ENCODE results near the gene GMDS.

DNA sequence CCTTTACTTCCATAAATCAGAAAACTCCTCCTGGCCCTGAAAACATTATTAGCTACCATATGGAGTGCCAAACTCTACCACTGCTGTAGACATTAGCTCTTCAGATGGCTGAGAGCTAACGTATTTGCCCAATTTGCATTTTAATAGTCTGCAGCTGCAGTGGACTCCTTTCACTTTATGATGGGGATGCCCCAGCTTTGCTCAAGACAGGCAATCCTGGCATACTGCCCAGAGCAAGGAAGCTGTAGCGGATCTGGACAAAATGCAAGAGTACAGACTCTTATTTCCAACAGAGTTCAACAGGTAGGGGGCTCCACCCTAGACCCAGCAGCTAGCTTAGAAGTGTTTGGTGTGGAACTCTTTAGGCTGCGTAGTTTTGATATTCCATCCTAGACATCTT is 389.0 kb downstream of the GMDS start:
- TF ChIP-seq, protein P1, sequence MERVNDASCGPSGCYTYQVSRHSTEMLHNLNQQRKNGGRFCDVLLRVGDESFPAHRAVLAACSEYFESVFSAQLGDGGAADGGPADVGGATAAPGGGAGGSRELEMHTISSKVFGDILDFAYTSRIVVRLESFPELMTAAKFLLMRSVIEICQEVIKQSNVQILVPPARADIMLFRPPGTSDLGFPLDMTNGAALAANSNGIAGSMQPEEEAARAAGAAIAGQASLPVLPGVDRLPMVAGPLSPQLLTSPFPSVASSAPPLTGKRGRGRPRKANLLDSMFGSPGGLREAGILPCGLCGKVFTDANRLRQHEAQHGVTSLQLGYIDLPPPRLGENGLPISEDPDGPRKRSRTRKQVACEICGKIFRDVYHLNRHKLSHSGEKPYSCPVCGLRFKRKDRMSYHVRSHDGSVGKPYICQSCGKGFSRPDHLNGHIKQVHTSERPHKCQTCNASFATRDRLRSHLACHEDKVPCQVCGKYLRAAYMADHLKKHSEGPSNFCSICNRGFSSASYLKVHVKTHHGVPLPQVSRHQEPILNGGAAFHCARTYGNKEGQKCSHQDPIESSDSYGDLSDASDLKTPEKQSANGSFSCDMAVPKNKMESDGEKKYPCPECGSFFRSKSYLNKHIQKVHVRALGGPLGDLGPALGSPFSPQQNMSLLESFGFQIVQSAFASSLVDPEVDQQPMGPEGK (CRISPR knock-in tag; IDR thresholded peaks at IDR 0.05; ENCODE audit: borderline replicate concordance) = no peak
- TF ChIP-seq, protein P2, sequence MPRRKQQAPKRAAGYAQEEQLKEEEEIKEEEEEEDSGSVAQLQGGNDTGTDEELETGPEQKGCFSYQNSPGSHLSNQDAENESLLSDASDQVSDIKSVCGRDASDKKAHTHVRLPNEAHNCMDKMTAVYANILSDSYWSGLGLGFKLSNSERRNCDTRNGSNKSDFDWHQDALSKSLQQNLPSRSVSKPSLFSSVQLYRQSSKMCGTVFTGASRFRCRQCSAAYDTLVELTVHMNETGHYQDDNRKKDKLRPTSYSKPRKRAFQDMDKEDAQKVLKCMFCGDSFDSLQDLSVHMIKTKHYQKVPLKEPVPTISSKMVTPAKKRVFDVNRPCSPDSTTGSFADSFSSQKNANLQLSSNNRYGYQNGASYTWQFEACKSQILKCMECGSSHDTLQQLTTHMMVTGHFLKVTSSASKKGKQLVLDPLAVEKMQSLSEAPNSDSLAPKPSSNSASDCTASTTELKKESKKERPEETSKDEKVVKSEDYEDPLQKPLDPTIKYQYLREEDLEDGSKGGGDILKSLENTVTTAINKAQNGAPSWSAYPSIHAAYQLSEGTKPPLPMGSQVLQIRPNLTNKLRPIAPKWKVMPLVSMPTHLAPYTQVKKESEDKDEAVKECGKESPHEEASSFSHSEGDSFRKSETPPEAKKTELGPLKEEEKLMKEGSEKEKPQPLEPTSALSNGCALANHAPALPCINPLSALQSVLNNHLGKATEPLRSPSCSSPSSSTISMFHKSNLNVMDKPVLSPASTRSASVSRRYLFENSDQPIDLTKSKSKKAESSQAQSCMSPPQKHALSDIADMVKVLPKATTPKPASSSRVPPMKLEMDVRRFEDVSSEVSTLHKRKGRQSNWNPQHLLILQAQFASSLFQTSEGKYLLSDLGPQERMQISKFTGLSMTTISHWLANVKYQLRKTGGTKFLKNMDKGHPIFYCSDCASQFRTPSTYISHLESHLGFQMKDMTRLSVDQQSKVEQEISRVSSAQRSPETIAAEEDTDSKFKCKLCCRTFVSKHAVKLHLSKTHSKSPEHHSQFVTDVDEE (CRISPR knock-in tag; IDR thresholded peaks at IDR 0.05) = 0 out of 2 replicates have a peak, but pooled peaks have one; percentile 63
- TF ChIP-seq ZC3H10 (CRISPR knock-in tag; IDR thresholded peaks at IDR 0.05) = no peak
- TF ChIP-seq ARNTL (CRISPR knock-in tag; IDR thresholded peaks at IDR 0.05; ENCODE audit: borderline replicate concordance, low read depth) = no peak
- no peak for TF ChIP-seq TOX (CRISPR knock-in tag; IDR thresholded peaks at IDR 0.05; ENCODE audit: borderline replicate concordance)
- TF ChIP-seq RARB (CRISPR knock-in tag; IDR thresholded peaks at IDR 0.05) = no peak
- no peak for TF ChIP-seq PPARA (CRISPR knock-in tag; IDR thresholded peaks at IDR 0.05; ENCODE audit: borderline replicate concordance)

Measured in SK-N-SH treated with all-trans-retinoic acid at 6 μM for 48 hours (cell line).